COLO668 (cell line): ENCODE data around the gene RFXANK.
"Not testable (repeated sequence)": the region's sequence is repeated elsewhere in the genome, so short reads cannot be mapped to it uniquely, and the experiment has no call there.

Experiments used
- DNase-seq: peaks from one replicate; lab custom pipeline; 2025; ENCODE audit not compliant: unreplicated experiment; lab: John Stamatoyannopoulos, UW

The RFXANK gene, protein sequence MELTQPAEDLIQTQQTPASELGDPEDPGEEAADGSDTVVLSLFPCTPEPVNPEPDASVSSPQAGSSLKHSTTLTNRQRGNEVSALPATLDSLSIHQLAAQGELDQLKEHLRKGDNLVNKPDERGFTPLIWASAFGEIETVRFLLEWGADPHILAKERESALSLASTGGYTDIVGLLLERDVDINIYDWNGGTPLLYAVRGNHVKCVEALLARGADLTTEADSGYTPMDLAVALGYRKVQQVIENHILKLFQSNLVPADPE

DNA sequence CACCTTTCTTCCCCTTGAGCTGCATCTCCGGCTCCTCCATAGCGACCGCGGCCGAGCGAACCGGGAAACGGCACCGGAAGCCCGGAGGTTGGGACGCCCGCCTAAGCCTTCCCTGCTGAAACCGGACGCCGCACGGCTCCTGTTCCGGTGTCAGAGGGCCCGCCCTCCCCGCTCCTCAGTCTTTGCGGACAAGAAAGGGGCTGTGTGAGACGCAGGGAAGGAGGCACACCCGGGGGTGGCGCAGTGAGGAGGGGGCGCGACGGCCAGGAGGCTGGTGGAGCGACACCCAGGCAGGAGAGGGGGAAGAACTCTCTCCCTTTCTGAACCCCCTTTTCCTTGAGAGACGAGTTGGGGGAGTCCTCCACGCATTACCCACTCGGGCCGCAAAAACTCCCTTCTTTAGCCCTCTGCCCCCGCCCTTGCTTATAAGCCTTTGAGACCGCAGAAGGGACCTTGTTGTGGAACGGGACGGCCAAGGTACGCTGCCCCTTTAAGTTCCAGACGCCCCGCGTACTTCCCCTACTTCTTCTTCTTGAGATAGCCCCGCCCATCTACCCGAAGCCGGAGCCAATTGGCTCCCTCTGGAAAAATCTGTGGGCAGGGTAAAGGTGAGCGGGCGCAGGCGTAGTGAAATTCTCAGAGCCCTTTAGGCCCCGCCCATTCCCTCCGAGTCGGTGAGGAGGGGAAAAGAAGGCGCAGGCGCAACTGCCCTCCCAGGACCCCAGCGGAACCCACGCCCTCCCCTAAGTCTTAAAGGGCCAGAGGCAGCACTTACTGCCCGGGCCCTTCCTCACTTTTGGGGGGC is at the start of gene RFXANK, which contains the start of gene BORCS8:
RFXANK (plus strand) TSS at position 181 of the 805 bp plus-strand sequence. CDS start 1,689 bp downstream, outside the sequence.
BORCS8 (minus strand) TSS at position 75 of the 805 bp plus-strand sequence; CDS start at position 40, 35 bp downstream.
- DNase-seq: peak; percentile 99

- DNase-seq: no peak
Observed at GRCh38 chr19:19142347-19142746, 49.7 kb upstream of the RFXANK start.

DNA sequence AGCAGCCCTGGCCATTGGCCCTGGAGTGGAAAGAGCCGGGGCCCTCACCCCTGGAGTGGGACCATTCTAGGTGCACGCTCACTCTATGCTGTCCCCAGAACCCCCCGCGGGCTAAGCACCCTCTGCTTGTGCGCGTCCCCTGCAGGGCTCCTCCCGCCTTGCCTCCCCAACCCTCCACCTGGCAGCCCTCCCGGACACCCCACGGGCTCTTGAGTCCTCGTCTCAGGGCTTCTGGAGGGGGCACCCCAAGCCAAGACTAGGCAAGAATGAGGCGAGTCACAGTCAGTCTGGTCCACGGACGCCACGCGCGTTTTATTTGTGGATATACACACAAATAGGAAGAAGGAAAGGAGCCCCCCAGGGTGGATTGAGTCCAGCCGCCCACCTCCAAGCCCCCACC is 46.8 kb upstream of the RFXANK start:
- no peak for DNase-seq

GRCh38 chr19:19145684-19146608 is 46.1 kb upstream of the RFXANK start:
- DNase-seq: peak; percentile 63

DNA sequence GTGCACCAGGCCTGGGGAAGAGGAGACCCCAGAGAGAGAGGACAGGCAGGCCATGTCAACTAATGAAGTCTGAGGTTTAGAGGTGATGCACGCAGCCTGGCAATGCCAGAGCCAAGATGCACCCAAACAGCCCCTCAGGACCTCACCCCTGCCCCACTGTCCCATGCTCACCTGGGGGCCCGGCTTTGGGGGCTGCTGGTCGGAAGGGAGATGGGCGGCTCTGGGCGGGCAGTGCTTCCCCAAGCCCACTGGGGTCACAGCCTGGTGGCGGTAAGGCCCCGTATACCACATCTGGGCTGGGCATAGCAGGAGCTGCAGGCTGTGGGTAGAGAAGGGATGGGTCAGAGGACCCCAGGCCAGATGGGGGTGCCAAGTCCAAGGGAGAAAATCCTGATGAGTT is 45.2 kb upstream of the RFXANK start:
- no peak for DNase-seq

DNA sequence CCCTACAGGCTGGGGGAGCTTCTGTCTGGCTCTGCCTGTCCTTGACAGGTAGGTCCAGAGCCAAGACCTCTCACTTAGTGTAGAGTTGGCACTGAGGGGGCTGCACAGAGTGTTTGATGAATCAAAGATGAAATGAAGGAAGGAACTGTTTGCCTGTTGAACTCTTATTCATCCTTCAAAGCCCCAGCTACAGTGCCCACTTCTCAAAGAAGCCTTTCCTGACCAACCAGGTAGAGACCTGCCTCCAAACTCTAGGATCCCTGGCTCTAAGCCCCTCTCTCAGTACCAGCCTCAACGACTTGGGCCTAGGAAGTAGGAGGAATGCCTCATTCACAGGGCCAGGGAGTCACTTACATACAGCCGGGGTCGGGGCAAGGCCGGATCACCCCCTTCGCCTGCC is 44.7 kb upstream of the RFXANK start:
- DNase-seq: no peak

DNA sequence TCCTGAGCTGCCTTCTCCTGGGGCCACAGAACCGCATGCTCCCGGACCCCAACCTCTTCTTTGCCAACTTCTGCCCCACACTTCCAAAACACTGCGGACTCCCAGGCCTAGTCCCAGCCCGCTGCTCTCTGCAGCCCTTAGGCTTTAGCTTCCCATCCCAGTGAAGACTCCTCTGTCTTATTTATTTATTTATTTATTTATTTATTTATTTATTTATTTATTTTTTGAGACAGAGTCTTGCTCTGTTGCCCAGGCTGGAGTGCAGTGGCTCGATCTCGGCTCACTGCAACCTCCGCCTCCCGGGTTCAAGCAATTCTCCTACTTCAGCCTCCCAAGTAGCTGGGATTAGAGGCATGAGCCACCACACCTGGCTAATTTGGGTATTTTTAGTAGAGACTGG is 43.6 kb upstream of the RFXANK start:
- DNase-seq: not testable (repeated sequence)

GRCh38 chr19:19149435-19149834 is 42.6 kb upstream of the RFXANK start:
- DNase-seq: no peak

DNA sequence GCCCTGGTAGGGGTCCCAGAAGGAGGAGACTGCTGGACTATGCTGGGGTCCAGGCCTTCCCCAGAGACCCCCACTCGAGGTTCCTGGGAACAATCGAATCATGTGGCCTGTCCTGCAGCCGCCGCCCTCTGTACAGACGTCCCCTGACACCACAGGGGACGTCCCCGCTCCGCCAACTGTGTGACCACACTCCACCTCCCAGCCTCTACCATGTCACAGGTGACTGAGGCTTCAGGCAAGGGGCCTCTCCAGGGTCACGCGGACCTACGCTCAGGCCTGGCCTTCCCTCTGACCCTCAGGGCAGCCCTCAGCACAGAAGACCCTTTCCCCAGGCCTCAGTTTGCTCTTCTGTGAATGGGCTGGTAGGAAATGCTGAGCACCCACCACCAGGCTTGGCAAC is 40.6 kb upstream of the RFXANK start:
- no peak for DNase-seq

DNA sequence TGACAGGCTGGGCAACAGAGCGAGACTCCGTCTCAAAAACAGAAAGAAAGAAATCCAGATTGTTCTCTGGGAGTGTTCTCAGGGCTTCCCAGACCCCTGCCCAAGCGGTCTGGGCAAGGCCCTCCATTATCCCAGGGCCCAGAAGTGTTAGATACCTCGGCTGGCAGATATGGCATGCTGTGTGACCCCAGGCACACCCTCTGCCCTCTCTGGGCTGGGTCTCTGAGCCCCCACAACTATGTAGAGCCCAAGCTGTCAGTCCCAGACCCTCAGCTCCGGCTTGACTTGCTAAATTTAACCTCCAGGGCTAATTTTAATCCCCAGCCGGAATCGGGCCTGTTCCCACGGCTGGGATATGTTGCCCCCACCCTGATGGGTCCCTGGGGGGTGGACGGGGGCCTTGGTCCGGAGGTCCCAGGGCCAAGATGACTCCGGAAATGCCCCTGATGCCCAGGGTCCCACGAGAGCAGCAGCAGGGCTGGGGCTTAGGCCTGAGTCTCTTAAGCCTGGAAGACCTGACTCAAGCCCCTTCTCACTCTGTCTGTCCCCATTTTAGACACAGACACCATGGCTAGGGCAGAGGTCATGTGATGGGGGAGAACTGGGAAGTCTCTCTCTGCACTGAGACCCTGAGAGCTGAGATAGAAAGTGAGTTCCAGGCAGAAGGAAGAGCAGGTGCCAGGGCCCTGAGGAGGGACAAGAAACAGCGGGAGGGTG is 39.2 kb upstream of the RFXANK start:
- DNase-seq: no peak

GRCh38 chr19:19154768-19155494 is 37.1 kb upstream of the RFXANK start:
- DNase-seq: no peak

DNA sequence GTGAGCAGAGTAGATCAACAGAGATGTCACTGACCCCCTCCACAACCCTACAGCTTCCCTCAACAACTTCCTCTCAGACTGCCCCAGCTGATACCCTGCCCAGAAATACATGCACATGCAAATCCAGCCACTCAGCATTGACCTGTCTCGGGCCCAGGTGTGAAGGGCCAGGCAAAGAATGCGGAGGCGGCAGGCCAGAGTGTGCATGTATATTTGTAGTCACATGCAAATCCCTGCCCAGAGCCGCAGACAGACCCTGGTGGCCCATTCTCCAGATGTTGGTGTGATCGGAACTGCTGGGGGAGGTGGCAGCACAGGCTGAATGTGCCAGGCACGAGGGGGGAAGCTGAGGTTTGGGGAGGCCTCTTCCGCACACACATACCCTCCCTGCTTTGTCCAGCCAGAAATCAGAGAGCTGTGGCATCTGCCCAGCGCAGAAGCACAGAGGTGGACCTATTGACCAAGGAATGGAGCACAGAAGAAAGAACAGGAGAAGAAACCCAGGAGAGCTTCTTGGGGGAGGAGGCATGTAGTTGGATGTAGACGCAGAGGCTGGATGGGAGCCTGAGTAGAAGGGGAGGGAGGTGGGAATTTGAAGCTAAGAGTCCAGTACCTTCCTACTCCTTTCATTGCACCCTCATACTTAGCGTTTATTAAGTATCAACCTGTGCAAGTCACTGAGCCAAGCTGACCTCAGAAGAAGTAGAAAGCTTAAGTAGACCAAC is 36.4 kb upstream of the RFXANK start:
- no peak for DNase-seq

DNA sequence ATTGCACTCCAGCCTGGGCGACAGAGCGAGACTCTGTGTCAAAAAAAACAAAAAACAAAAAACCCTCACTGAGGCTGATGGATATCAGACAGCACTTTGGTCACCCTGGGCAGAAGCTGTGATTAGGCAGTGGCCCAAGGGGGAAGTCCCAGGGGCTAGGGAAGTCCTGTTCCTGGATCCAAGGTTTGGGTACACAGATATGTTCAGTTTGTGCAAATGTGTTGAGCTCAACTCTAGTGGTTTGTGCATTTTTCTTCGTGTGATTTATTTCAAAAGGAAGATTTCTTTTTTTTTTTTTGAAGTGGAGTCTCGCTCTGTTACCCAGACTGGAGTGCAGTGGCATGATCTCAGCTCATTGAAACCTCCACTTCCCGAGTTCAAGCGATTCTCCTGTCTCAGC is 34.2 kb upstream of the RFXANK start:
- no peak for DNase-seq

GRCh38 chr19:19159534-19159933 is 32.5 kb upstream of the RFXANK start:
- DNase-seq: no peak

GRCh38 chr19:19160461-19161035 is 31.5 kb upstream of the RFXANK start:
- DNase-seq: no peak

GRCh38 chr19:19162495-19162894 is 29.6 kb upstream of the RFXANK start:
- no peak for DNase-seq

- no peak for DNase-seq
Observed at GRCh38 chr19:19165396-19165795, 26.7 kb upstream of the RFXANK start.

GRCh38 chr19:19167612-19168011 is 24.4 kb upstream of the RFXANK start:
- DNase-seq: no peak
